NB4 (cell line): ENCODE results near the gene PCNP.

Experiments used
- POLR2A ChIP-seq: IDR thresholded peaks from 2 replicates; pipeline ENCODE4 v1.6.1; 2011; ENCODE audit warnings: mild to moderate bottlenecking; ENCODE audit not compliant: insufficient read length; ENCODE audit errors: extremely low read depth
- TF ChIP-seq, protein P1 (sequence below): IDR thresholded peaks from one replicate; pipeline ENCODE4 v1.5.1; 2012; ENCODE audit warnings: low read depth, low read length
- TF ChIP-seq, protein P2 (sequence below): IDR thresholded peaks from 2 replicates; pipeline ENCODE4 v1.6.1; 2011; ENCODE audit warnings: low read depth, low read length

DNA sequence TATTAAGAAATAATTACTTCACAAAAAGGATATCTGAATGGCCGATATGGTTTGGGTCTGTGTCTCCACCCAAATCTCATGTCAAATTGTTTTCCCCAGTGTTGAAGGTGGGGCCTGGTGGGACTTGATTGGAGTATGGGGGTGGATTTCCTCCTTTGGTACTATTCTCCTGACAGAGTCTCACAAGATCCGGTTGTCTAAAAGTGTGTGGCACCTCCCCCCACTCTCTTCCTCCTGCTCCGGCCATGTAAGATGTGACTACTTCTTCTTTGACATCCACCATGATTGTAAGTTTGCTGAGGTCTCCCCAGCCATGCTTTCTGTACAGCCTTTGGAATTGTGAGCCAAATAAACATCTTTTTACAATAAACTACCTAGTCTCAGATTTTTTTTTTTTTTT is 68.5 kb downstream of the PCNP start:
- TF ChIP-seq POLR2A: no peak
- TF ChIP-seq, protein P1, sequence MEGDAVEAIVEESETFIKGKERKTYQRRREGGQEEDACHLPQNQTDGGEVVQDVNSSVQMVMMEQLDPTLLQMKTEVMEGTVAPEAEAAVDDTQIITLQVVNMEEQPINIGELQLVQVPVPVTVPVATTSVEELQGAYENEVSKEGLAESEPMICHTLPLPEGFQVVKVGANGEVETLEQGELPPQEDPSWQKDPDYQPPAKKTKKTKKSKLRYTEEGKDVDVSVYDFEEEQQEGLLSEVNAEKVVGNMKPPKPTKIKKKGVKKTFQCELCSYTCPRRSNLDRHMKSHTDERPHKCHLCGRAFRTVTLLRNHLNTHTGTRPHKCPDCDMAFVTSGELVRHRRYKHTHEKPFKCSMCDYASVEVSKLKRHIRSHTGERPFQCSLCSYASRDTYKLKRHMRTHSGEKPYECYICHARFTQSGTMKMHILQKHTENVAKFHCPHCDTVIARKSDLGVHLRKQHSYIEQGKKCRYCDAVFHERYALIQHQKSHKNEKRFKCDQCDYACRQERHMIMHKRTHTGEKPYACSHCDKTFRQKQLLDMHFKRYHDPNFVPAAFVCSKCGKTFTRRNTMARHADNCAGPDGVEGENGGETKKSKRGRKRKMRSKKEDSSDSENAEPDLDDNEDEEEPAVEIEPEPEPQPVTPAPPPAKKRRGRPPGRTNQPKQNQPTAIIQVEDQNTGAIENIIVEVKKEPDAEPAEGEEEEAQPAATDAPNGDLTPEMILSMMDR: no peak
- TF ChIP-seq, protein P2, sequence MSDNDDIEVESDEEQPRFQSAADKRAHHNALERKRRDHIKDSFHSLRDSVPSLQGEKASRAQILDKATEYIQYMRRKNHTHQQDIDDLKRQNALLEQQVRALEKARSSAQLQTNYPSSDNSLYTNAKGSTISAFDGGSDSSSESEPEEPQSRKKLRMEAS: no peak
